NCI-H82 treated with DMSO at 0.1 percent for 48 hours (cell line): ENCODE measurements around the gene ATXN10.
"Not testable (repeated sequence)": the region's sequence is repeated elsewhere in the genome, so short reads cannot be mapped to it uniquely, and the experiment has no call there.

Experiments used
- DNase-seq: peaks from one replicate; lab custom pipeline; 2025; ENCODE audit not compliant: unreplicated experiment; lab: John Stamatoyannopoulos, UW

Gene ATXN10

DNA sequence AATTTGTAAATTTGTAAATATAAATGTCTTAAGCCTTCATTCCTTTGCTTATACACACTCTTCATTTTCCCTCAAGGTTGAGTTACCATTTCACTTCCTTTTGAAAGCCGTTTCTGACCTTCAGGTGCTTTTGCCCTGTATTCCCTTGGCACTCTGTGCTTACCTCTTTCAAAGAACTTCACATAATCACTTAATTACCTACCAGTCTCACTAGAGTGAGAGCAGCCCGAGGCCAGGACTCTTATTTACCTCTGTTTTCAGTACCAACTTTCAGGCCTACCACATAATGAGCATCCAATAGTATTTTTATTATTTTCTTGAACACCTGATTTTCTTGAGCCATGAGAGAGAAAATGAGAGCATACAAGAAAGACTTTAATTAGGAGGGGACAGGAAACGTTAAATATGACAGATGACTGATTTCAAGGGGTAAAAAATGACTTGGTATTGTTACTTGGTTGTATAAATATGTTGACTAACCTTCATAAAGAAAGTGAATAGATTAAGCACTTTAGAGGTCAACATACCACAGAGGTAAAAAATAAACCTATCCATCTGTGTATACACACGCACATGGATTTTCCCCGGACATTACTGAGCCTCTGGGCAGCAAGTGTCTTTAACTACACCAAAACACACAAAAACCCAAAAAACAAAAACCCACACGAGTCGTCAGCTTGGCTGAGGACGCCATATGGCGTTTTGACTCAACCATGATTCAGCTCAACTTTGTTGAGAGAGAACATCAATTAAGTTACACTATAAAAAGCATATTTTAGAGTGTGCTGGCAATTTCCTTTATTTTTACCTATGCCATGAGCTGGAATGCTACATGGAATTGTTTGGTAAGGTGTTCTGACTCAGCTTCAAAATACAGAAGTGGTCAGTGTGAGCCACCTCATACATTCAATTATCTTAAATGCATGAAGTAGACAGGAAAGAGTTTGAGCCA, 7.6 kb downstream of the ATXN10 start:
- DNase-seq, result no peak

GRCh38 chr22:45680932-45681700, 9.5 kb downstream of the ATXN10 start:
- DNase-seq, result no peak

DNA sequence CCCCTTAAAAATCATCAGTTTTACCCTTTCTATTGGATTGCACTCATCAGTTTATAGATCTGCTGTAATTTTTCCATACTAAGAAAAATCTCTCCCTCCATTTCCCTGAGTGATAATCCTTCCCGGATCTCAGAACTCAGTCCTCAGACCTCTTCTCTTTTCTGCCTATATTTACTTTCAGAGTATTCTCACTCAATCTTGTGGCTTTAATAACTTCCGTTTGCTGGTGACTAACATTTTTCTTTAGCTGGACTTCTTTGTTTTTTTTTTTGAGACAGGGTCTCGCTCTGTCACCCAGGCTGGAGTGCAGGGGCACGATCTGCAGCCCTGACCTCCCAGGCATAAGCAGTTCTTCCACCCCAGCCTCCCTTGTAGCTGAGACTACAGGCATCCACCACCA, 10.4 kb downstream of the ATXN10 start:
- no peak for DNase-seq

DNA sequence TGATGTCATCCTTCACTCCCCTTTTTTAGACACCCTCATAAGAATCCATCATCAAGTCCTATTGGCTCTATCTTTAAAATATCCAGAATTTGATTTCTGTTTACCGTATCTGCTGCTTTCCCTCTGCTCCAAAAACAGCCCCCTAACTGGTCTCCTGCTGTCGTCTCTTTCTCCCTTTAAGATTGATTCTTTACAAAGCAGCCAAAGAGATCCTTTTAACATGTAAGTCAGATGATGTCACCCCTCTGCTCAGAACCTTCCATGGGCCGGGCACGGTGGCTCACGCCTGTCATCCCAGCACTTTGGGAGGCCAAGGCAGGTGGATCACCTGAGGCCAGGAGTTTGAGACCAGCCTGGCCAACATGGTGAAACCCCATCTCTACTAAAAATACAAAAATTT, 11.1 kb downstream of the ATXN10 start:
- not testable (repeated sequence) for DNase-seq

- no peak for DNase-seq
Measured at GRCh38 chr22:45683248-45683647, 11.6 kb downstream of the ATXN10 start.

DNA sequence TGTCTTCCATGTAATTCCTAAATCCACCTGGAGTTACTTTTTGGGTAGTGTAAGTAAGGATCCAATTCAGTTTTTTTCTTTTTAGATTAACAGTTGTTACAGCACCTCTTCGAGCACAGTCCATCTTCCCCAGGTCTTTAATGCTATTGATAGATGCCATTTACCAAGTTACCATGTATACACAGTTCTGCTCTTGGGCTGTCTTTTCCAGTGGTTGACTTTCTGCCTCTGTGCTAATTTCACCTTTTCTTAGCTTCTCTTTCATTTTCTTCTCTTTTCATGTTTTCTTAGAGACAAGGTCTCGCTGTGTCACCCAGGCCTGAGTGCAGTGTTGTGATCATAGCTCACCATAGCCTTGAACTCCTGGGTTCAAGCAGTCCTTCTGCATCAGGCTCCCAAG, 12.0 kb downstream of the ATXN10 start:
- no peak for DNase-seq

DNA sequence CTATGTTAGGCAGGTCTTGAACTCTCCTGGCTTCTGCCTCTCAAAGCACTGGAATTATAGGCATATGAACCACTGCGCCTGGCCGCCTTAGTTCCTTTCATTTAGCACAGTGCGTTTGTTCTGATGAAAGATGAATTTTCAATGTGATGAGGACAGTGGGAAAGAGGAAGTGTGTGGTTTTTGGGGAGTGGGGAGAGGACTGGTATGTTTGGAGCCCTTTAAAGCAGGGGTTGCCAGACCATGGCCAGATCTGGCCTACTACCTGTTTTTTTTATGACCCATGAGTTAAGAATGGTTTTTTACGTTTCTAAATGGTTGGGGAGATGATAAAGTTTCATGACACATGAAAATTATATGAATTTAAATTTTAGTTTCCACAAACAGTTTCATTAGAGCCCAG, 12.5 kb downstream of the ATXN10 start:
- no peak for DNase-seq

DNA sequence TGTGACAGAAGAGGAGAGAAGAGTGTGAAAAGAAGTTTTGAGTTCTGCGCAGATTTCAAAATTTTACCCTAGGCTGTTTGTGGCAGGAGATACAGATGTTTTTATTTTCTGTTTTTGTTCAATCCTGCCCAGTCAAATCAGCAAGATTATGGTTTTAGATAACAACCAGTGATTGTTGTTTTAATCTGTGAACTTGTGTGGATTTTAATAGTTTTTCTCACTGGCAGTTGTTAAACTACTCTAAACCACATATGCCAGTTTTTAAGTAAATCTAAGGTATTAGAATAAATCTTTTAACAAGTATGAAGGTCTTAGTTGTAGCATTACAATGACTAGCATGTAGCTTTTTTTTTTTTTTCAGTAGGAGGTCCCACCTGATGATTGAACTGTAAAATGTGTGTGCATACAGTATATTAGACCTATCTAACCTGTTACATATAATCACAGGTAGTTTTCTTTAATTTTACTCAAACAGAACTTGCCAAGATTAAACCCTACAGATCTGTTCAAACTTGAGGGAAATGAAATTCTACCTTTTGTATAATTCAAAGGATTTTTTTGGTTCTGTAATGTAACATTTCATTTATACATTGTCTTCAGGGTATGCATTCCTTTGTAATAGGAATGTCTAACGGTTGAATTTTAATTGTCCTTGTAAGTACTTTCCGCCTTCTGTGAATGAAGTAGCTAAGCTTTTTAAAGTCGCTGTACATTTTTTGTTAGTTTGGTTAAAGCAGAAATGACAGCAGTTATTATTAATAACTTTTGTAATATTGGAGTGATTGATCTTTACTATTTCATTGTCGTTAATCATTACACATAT, 13.3 kb downstream of the ATXN10 start:
- DNase-seq, result no peak

DNA sequence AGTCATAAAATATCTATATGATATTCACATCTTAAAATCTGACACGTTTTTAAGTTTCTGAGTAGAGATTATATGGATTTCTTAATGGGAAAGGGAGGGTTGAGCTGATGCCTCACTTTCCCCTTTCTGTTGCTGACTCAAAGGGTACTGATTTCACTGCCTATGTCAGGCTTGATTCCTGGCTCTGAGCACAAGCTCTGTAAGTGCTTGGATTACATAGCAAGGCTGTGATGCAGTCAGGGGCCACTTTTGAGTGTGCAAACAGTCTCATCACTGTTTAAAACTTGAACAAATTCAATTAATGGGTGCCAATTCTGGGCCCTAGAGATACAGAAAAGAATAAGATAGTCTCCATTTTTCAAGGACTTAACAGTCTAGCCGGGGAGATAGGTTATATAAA, 14.4 kb downstream of the ATXN10 start:
- no peak for DNase-seq

DNA sequence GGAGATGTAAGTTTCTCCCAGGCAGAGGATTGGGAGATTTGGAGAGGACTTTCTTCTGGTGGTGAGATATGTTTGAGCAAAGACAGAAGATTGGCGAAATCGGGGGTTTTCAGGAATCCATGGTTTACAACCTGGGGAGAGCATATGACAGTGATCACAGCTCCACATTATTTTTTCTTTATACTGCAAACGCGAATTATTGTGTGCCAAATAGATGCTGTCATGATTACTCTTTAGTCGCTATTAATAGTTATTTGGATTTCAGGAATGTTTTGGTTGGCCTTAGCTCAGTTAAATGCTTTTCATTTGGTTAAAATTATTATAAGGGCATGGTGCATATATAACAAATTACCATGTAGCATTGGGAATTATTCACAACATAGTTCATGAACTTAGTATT, 15.2 kb downstream of the ATXN10 start:
- no peak for DNase-seq

DNA sequence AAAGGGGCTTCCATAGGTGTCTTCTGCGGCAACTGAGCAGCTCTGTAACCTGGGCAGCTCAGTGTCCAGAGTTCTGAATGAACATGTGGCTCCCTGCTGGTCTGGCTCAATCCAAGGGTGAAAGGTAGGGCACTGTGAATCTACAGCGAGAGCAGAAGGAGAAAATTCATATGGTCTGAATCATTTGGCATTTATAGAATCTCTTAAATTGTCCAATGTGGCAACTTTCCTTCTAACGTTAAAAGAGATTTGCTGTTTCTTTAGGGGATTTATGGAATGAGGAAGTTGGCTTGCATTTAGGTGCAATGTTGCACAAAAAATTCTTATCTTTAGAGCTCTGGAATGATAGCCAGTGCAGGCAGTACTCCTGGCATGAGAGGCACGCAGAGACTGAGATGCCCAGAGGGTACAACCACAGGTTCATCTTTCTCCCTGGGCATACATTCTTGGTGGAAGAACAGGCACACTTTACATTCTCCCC, 17.0 kb downstream of the ATXN10 start:
- no peak for DNase-seq

DNA sequence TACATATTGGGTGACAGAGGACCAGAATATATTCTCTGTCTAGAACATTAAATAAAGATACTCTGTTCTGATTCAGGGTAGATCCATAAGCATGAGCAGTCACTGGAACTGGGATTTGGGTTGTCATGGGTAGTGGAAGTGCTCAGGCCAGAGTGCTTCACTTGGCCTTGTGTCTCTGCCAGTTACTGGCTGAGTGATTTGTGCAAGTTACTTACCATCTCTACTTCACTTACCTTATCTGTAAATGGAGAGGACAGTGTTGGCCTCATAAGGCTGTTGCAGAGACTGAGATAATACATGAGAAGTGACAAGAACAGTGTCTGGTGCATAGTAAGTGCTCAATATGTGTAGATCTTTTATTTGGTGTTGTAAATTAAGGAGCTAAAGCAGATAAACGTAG, 17.6 kb downstream of the ATXN10 start:
- no peak for DNase-seq

- DNase-seq, result no peak
Measured at GRCh38 chr22:45690008-45690407, 18.4 kb downstream of the ATXN10 start.

DNA sequence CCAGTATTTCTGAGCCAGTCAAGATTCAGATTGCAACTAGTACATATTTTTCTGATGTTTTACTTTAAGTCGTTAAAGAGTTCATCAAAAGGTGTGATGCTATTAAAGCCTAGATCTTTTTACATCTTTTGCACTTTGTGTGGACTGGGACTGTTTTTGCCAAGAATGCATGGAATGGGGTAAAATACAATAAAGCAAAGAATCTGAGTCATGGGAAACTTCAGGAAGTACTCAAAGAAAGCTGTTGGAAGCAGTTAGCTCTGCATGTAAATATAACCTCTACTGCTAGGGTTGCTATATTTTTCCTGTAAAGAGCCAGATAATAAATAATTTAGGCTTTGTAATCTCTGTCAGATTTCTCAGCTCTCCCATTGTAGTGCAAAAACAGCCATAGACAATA, 20.9 kb downstream of the ATXN10 start:
- DNase-seq, result no peak

DNA sequence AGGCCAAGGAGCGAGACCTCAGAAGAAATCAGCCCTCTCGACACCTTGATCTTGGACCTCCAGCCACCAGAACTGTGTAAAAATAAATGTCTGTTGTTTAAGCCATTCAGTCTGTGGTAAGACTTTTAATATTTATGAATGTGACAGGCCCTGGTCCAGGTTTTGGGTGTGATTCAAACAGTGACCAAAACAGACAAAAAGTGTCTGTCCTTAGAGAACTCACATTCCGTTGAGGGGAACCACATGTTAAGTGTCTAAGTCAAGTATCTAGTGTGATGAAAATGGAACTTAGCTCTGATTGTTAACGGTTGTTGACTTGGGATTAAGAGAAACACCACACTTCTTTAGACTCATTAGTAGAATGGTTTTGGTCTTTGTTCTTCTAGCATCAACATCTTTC, 22.2 kb downstream of the ATXN10 start:
- DNase-seq, result no peak

DNA sequence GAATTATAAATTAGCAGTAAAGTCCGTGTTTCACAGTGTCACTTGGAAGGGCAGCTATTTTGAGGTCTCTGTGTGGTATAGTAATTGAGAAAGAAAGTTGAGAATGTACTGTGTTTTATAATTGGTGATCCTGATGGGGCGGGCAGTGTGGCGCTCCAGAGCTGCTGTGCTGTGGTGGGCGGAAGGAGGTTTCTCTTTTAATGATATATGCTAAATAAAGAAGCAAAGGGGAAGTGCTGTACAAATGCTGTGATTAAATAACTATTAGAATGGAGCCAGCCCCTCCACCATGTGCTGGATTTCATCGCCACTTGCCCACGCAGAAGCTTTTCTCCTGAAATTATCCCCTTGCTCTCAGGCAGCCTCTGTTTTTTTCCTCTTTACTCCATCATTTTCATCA, 24.6 kb downstream of the ATXN10 start:
- no peak for DNase-seq

- DNase-seq, result no peak
Measured at GRCh38 chr22:45698094-45698493, 26.5 kb downstream of the ATXN10 start.

DNA sequence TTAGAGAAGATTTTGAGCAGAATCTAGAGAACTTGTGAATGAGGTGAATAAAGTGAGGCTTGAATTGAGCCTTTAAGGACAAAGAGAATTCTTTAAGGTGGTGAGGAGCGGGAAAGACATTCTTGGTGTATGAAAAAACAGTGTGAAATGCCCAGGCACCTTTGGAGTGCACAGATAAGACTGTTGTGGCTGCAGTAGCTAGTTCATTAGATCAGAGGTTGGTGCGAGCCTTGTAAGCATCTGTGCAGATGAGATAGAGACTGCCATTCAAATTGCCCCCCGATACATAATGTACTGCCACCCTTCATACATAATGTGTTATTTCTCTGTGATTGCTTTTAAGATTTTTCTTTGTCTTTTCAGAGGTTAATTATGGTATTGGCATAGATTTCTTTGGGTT, 31.3 kb downstream of the ATXN10 start:
- DNase-seq, result no peak

- no peak for DNase-seq
Measured at GRCh38 chr22:45703758-45704157, 32.1 kb downstream of the ATXN10 start.

GRCh38 chr22:45704648-45705047, 33.0 kb downstream of the ATXN10 start:
- no peak for DNase-seq

GRCh38 chr22:45707605-45708004, 36.0 kb downstream of the ATXN10 start:
- DNase-seq, result no peak
